GM23248 (cell line): ENCODE data around the gene CFAP300. TPM values are rescaled to one million over a fixed set of nuclear protein-coding genes. Genes with fewer than 3 reads are reported as not detected.

Experiments used
- DNase-seq: peaks from one replicate; pipeline ENCODE4 v3.0.0-alpha.2; 2015
- H2AFZ ChIP-seq: fragments of 200-600 bp; sonication (generic); 2 replicates; pipeline ENCODE4 v1.6.1; 2016; ENCODE audit warnings: antibody characterized with exemption
- H3F3A ChIP-seq: fragments of 200-600 bp; sonication (generic); 2 replicates; pipeline ENCODE4 v1.6.1; 2016; ENCODE audit warnings: mild to moderate bottlenecking, antibody characterized with exemption, mixed run types; ENCODE audit not compliant: insufficient read depth
- H3K27ac ChIP-seq: fragments of 200-600 bp; sonication (generic); 2 replicates; pipeline ENCODE4 v1.5.1; 2016; ENCODE audit warnings: mild to moderate bottlenecking
- H3K27me3 ChIP-seq: fragments of 200-600 bp; sonication (generic); replicated peaks from 2 replicates; pipeline ENCODE4 v1.6.1; 2016; ENCODE audit warnings: mild to moderate bottlenecking; ENCODE audit not compliant: insufficient read depth
- H3K36me3 ChIP-seq: fragments of 200-600 bp; sonication (generic); 2 replicates; pipeline ENCODE4 v1.6.1; 2016; ENCODE audit warnings: low read depth, mild to moderate bottlenecking
- H3K4me1 ChIP-seq: fragments of 200-600 bp; sonication (generic); 2 replicates; pipeline ENCODE4 v1.6.1; 2016; ENCODE audit warnings: mild to moderate bottlenecking; ENCODE audit not compliant: insufficient read depth
- H3K4me2 ChIP-seq: fragments of 200-600 bp; sonication (generic); one replicate; pipeline ENCODE4 v1.6.1; 2016; ENCODE audit warnings: mild to moderate bottlenecking; ENCODE audit not compliant: unreplicated experiment
- H3K4me3 ChIP-seq: fragments of 200-600 bp; sonication (generic); 2 replicates; pipeline ENCODE4 v1.5.1; 2016; ENCODE audit warnings: mild to moderate bottlenecking
- H3K79me2 ChIP-seq: fragments of 200-600 bp; sonication (generic); 2 replicates; pipeline ENCODE4 v1.6.1; 2016; ENCODE audit warnings: mild to moderate bottlenecking; ENCODE audit not compliant: insufficient read depth
- H3K9ac ChIP-seq: fragments of 200-600 bp; sonication (generic); 2 replicates; pipeline ENCODE4 v1.6.1; 2016; ENCODE audit warnings: mild to moderate bottlenecking
- H3K9me2 ChIP-seq: fragments of 200-600 bp; sonication (generic); 2 replicates; pipeline ENCODE4 v1.6.1; 2016; ENCODE audit warnings: mixed run types, mild to moderate bottlenecking, moderate library complexity; ENCODE audit not compliant: insufficient read depth
- H3K9me3 ChIP-seq: fragments of 200-600 bp; sonication (generic); one replicate; pipeline ENCODE4 v1.6.1; 2017; ENCODE audit warnings: low read depth
- H4K20me1 ChIP-seq: fragments of 200-600 bp; sonication (generic); 2 replicates; pipeline ENCODE4 v1.6.0; 2016; ENCODE audit not compliant: insufficient read depth
- EZH2 ChIP-seq: fragments of 200-600 bp; sonication (generic); IDR thresholded peaks from 2 replicates; pipeline ENCODE4 v1.6.1; 2018; ENCODE audit warnings: antibody characterized with exemption, mild to moderate bottlenecking; ENCODE audit not compliant: insufficient read depth, poor library complexity, severe bottlenecking
- EZH2phosphoT487 ChIP-seq: fragments of 200-600 bp; sonication (generic); IDR thresholded peaks from 2 replicates; pipeline ENCODE4 v1.6.1; 2018; ENCODE audit warnings: antibody characterized with exemption, moderate library complexity, mild to moderate bottlenecking, low read depth; ENCODE audit not compliant: insufficient read depth
- WGBS, 2 experiments: methylation state at CpG; one replicate each; pipeline ENCODE4 v1.1.6; 2015 to 2017; ENCODE audit warnings: low lambda C conversion rate in 2 of 2, low coverage in 1 of 2; ENCODE audit errors: missing lambda C conversion rate in 2 of 2; 5-methylcytosine and 5-hydroxymethylcytosine counted together
- in situ Hi-C: fragments of 300-500 bp; cut with MboI; formaldehyde crosslinking; loops from 2 replicates; pipeline ENCODE4 v1.15.0; 2020
- polyA plus RNA-seq: library from polyadenylated mRNA; unstranded; fragments of >200 nt; fragmentation: Nextera tagmentation; extraction: Ambion mirVana; gene quantifications from 2 replicates; pipeline ENCODE4 v1.2.1, GENCODE V29; 2016
- total RNA-seq: library from RNA; depleted of rRNA; stranded (reverse); fragments of >200 nt; shearing (Covaris generic); gene quantifications from 2 replicates; pipeline ENCODE4 v1.2.3, GENCODE V29; 2014

Gene CFAP300
- total and polyA plus RNA-seq, 2 experiments from 2014 or later: 7.3 to 14.0 TPM

DNA sequence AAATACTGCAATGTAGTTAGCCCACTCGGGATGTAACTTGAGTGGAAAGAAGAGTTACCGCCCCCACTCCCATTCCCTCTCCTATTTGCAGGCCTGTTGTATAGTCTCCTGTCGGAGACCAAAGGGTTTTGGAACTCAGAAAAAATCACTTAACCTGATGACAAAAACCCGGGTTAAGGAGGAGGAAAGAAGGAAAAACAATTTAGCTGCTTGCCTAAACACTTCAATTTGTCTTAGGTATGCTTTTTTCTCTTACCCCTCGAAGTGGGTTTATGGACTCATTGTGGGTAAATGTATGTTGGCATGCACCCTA, 65.2 kb downstream of the CFAP300 start:
- H3K4me3 ChIP-seq: peak overlapping the region; percentile 84
- H3K4me1 ChIP-seq: peaks cover 47% of the 10 kb centered on the region
- no peak for TF ChIP-seq EZH2phosphoT487
- TF ChIP-seq EZH2: no peak
- H3K4me2 ChIP-seq: peak overlapping the region; percentile 81
- no peaks in the 10 kb centered on the region for H3K9me3 ChIP-seq
- H3K9ac ChIP-seq: peak overlapping the region; percentile 92
- in situ Hi-C loops: no loop called here
- WGBS, 2 experiments: 1 to 2% methylated on average over 5 of the region's 5 CpGs
- no peaks in the 10 kb centered on the region for H3K27me3 ChIP-seq
- H3K9me2 ChIP-seq: no peaks in the 10 kb centered on the region
- peak; percentile 50 for DNase-seq
- H3K36me3 ChIP-seq: peaks cover 5% of the 10 kb centered on the region; the same call in 1 of the 2 replicates
- peak overlapping the region; percentile 92 for H3K27ac ChIP-seq
- H4K20me1 ChIP-seq: no peaks in the 10 kb centered on the region
- peaks cover 60% of the 10 kb centered on the region for H3F3A ChIP-seq
- peaks cover 84% of the 10 kb centered on the region for H3K79me2 ChIP-seq
- peak overlapping the region; percentile 10; the same call in 1 of the 2 replicates for H2AFZ ChIP-seq

GRCh38 chr11:102114032-102114431, 66.8 kb downstream of the CFAP300 start:
- in situ Hi-C loops: no loop called here
- no peak overlapping the region for H3K27ac ChIP-seq
- peaks cover 68% of the 10 kb centered on the region for H3F3A ChIP-seq
- peak overlapping the region; percentile 84 for H3K4me3 ChIP-seq
- no peaks in the 10 kb centered on the region for H3K9me3 ChIP-seq
- H3K36me3 ChIP-seq: peaks cover 5% of the 10 kb centered on the region; the same call in 1 of the 2 replicates
- peak; percentile 32 for DNase-seq
- H3K79me2 ChIP-seq: peaks cover 89% of the 10 kb centered on the region
- H3K9me2 ChIP-seq: no peaks in the 10 kb centered on the region
- WGBS, 2 experiments: 43 to 46% methylated on average over 4 of the region's 4 CpGs
- no peak for TF ChIP-seq EZH2
- TF ChIP-seq EZH2phosphoT487: no peak
- no peaks in the 10 kb centered on the region for H3K27me3 ChIP-seq
- H3K4me2 ChIP-seq: peak overlapping the region; percentile 81
- H4K20me1 ChIP-seq: no peaks in the 10 kb centered on the region
- H3K9ac ChIP-seq: peak overlapping the region; percentile 10; the same call in 1 of the 2 replicates
- no peak overlapping the region for H2AFZ ChIP-seq
- peaks cover 55% of the 10 kb centered on the region for H3K4me1 ChIP-seq

DNA sequence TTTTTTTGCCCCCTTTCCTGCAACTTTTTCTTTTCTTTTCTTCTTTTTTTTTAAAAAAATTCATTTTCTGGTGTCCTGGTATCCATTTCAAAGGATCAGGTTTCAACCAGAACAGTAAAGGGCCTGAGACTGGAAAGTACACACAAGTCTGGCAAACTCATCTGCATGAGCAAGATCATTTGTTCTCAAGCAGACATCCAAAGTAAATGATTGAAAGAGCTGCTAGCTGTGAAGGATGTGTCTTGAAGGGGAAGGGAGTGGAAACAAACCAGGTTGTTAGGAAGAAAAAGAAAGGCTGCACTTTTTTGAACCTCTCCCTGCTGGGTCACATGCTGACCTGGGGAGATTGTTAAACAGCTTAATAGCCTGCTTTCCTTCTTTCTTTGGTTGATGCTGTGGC, 68.3 kb downstream of the CFAP300 start:
- Histone ChIP-seq H3K9me2 (no peaks in the 10 kb centered on the region), H3K4me1 (peaks cover 65% of the 10 kb centered on the region), H2AFZ (no peak overlapping the region), H3K27me3 (no peaks in the 10 kb centered on the region), H3F3A (peaks cover 76% of the 10 kb centered on the region), H3K9me3 (no peaks in the 10 kb centered on the region), H3K36me3 (peaks cover 5% of the 10 kb centered on the region; the same call in 1 of the 2 replicates), H4K20me1 (0 out of 2 replicates have a peak, but pooled peaks cover 13% of the 10 kb centered on the region), H3K27ac (peak overlapping the region; percentile 53), H3K9ac (peak overlapping the region; percentile 10; the same call in 1 of the 2 replicates), H3K79me2 (peaks cover 98% of the 10 kb centered on the region), H3K4me2 (peak overlapping the region; percentile 81), H3K4me3 (no peak overlapping the region)
- TF ChIP-seq EZH2phosphoT487 (no peak), EZH2 (no peak)
- in situ Hi-C loops: no loop called here
- DNase-seq: peak; percentile 63

DNA sequence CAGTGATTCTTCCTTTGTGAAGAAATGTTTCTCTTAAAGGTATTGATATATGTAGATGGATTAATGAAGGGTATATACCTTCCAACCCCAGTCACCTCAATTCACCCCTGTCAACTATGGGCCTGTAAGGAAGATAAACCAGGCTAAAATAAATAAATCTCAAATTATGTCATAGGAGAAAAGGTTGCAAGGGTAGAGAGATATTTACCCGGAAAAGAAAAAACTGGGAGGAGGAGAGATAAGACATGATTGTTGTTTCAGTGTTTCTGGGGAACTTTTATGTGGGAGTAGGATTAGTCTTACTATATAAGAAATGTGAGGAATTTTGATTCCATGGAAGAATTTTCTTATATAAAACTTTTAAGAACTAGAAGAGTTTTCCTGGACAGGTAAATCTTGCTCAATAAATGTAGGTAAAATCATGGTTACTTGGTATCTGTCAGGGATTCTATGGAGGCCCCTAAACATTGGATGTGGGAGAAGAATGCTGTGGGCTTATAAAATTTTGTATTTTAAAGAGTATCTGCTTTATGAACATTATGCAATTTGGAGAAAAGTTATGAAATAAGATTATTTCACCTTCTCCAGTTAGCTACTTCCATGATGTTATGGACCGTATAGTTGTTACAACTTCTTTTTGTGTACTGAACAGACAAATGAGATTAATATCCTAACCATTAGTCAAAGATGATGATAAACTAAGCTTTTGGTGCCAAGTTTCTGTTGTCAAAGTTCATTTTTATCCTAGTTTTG, 69.4 kb downstream of the CFAP300 start:
- peak; percentile 29 for DNase-seq
- H3F3A ChIP-seq: peaks cover 85% of the 10 kb centered on the region
- peak overlapping the region; percentile 56 for H3K4me3 ChIP-seq
- H3K27ac ChIP-seq: peak overlapping the region; percentile 53
- H3K9me2 ChIP-seq: no peaks in the 10 kb centered on the region
- H2AFZ ChIP-seq: no peak overlapping the region
- TF ChIP-seq EZH2phosphoT487 (no peak), EZH2 (no peak)
- H3K4me1 ChIP-seq: peaks cover 76% of the 10 kb centered on the region
- H4K20me1 ChIP-seq: 0 out of 2 replicates have a peak, but pooled peaks cover 14% of the 10 kb centered on the region
- in situ Hi-C loops: no loop called here
- 45 to 49% methylated on average over 2 of the region's 2 CpGs for WGBS, 2 experiments
- no peaks in the 10 kb centered on the region for H3K9me3 ChIP-seq
- no peak overlapping the region for H3K9ac ChIP-seq
- peak overlapping the region; percentile 81 for H3K4me2 ChIP-seq
- H3K27me3 ChIP-seq: no peaks in the 10 kb centered on the region
- peaks cover 5% of the 10 kb centered on the region; the same call in 1 of the 2 replicates for H3K36me3 ChIP-seq
- peaks cover 99% of the 10 kb centered on the region for H3K79me2 ChIP-seq
